GM10266 (cell line): ENCODE measurements around the gene CD69.
A peak's percentile ranks its signal among the peaks of the same experiment; 100 is the strongest.
"Not testable (repeated sequence)": the region's sequence is repeated elsewhere in the genome, so short reads cannot be mapped to it uniquely, and the experiment has no call there.

Source experiments
- DNase-seq: peaks from one replicate; pipeline ENCODE4 v3.0.0; 2012; ENCODE audit errors: extremely low spot score
- CTCF ChIP-seq: IDR thresholded peaks from 2 replicates; pipeline ENCODE4 v1.5.1; 2012; ENCODE audit warnings: mild to moderate bottlenecking, low read depth; ENCODE audit not compliant: control insufficient read depth, insufficient read depth; ENCODE audit errors: missing control alignments

The CD69 gene

GRCh38 chr12:9745199-9745598 is 15.5 kb downstream of the CD69 start:
- DNase-seq, result no peak
- no peak for TF ChIP-seq CTCF

- TF ChIP-seq CTCF, result no peak
- no peak for DNase-seq
Observed at GRCh38 chr12:9742661-9743060, 18.0 kb downstream of the CD69 start.

- DNase-seq, result peak; percentile 61
- TF ChIP-seq CTCF, result no peak
Observed at GRCh38 chr12:9741726-9742125, 19.0 kb downstream of the CD69 start.

- TF ChIP-seq CTCF, result no peak
- no peak for DNase-seq
Observed at GRCh38 chr12:9740106-9740750, 20.5 kb downstream of the CD69 start.

- DNase-seq, result not testable (repeated sequence)
Observed at GRCh38 chr12:9739404-9740105, 21.1 kb downstream of the CD69 start.

GRCh38 chr12:9738905-9739304 is 21.8 kb downstream of the CD69 start:
- not testable (repeated sequence) for DNase-seq

GRCh38 chr12:9736936-9737705 is 23.6 kb downstream of the CD69 start:
- no peak for TF ChIP-seq CTCF
- no peak for DNase-seq

- TF ChIP-seq CTCF, result no peak
- DNase-seq, result no peak
Observed at GRCh38 chr12:9735601-9736000, 25.1 kb downstream of the CD69 start.
